Measurements from ENCODE around the gene FMN2.

- TF ChIP-seq CTCF (IDR thresholded peaks at IDR 0.05): no peak
- no peak for TF ChIP-seq ZFX (IDR thresholded peaks at IDR 0.05; ENCODE audit: borderline replicate concordance)
These were observed 382.5 kb downstream of the FMN2 start for GRCh38 chr1:240474133-240474614.
